HFFc6 (cell line): ENCODE measurements around the gene SHCBP1L. TPM values are rescaled to one million over a fixed set of nuclear protein-coding genes. Genes with fewer than 3 reads are reported as not detected.

Experiments
- DNase-seq: peaks from one replicate; pipeline ENCODE4 v3.0.0-alpha.2; 2018
- H3K27ac Mint-ChIP-seq: 2 replicates; pipeline ENCODE4 v1.8.0; 2020; ENCODE audit warnings: mild to moderate bottlenecking, mixed read lengths
- H3K27me3 Mint-ChIP-seq: 2 replicates; pipeline ENCODE4 v1.8.0; 2021; ENCODE audit warnings: mild to moderate bottlenecking, moderate library complexity, mixed read lengths; ENCODE audit not compliant: insufficient read depth
- H3K36me3 Mint-ChIP-seq: 2 replicates; pipeline ENCODE4 v1.8.0; 2021; ENCODE audit warnings: low read depth, mixed read lengths
- H3K4me1 Mint-ChIP-seq: 2 replicates; pipeline ENCODE4 v1.8.0; 2020; ENCODE audit warnings: low read depth, mixed read lengths
- H3K4me3 Mint-ChIP-seq: 2 replicates; pipeline ENCODE4 v1.8.0; 2020; ENCODE audit warnings: mild to moderate bottlenecking, moderate library complexity, mixed read lengths
- H3K9me3 Mint-ChIP-seq: 2 replicates; pipeline ENCODE4 v1.8.0; 2020; ENCODE audit warnings: mild to moderate bottlenecking, mixed read lengths
- CTCF ChIP-seq: fragments of 200-600 bp; sonication (generic); IDR thresholded peaks from 2 replicates; pipeline ENCODE4 v1.5.0; 2021; ENCODE audit warnings: antibody characterized with exemption, mild to moderate bottlenecking
- total RNA-seq, 6 experiments: library from RNA; stranded (reverse); fragmentation: NEBNext Ultra II Directional; extraction: Animal tissue kit (Norgen Biotek cat#: 25700); gene quantifications; 2 replicates in 1 of 6; 3 replicates in 5 of 6; pipeline ENCODE4 v1.2.3, GENCODE V29; 2021

The SHCBP1L gene
- total RNA-seq, 6 experiments from 2014 or later: not detected

- no peak for TF ChIP-seq CTCF
- Mint-ChIP-seq H3K4me3 (no peak overlapping the region), H3K9me3 (no peaks in the 10 kb centered on the region), H3K27ac (no peak overlapping the region), H3K4me1 (peaks cover 28% of the 10 kb centered on the region), H3K36me3 (peaks cover 55% of the 10 kb centered on the region), H3K27me3 (peaks cover 1% of the 10 kb centered on the region; the same call in 1 of the 2 replicates)
- no peak for DNase-seq
Observed at GRCh38 chr1:182851825-182852224, 101.1 kb downstream of the SHCBP1L start.

GRCh38 chr1:182850319-182850718 lies 102.6 kb downstream of the SHCBP1L start:
- H3K36me3 Mint-ChIP-seq: peaks cover 54% of the 10 kb centered on the region
- no peak for DNase-seq
- TF ChIP-seq CTCF: no peak
- H3K27me3 Mint-ChIP-seq: peaks cover 1% of the 10 kb centered on the region; the same call in 1 of the 2 replicates
- H3K27ac Mint-ChIP-seq: no peak overlapping the region; the same call in 1 of the 2 replicates
- no peak overlapping the region for H3K4me3 Mint-ChIP-seq
- peaks cover 30% of the 10 kb centered on the region for H3K4me1 Mint-ChIP-seq
- no peaks in the 10 kb centered on the region for H3K9me3 Mint-ChIP-seq

Other genes with a start within 250 kb of the SHCBP1L start
- gene NPL, start 163.4 kb downstream of the SHCBP1L start, total RNA-seq: 1 to 10 TPM; 1.2 to 2.0 (median 1.5) TPM
- 100 to 1,000 TPM; 141 to 176 (median 170) TPM for gene DHX9, start 113.8 kb downstream of the SHCBP1L start, total RNA-seq
- gene LAMC1, start 70.3 kb upstream of the SHCBP1L start, total RNA-seq: 100 to 1,000 TPM; 352 to 465 (median 393) TPM
- 1 to 10 TPM; 1.5 to 2.3 (median 1.7) TPM for gene LAMC2, start 233.1 kb upstream of the SHCBP1L start, total RNA-seq